ENCODE data around the gene KPNA3. TPM values are rescaled to one million over a fixed set of nuclear protein-coding genes. Genes with fewer than 3 reads are reported as not detected.

Gene KPNA3
- total RNA-seq, 1 donor, result 46.6 TPM

GRCh38 chr13:49789968-49790367, 2.5 kb downstream of the KPNA3 start:
- TF ChIP-seq CTCF (IDR thresholded peaks at IDR 0.05; ENCODE audit: insufficient read depth, low read length), result no peak
- no peak for DNase-seq (ENCODE audit: low read depth)
- H3K4me3 ChIP-seq (ENCODE audit: low read depth, low read length), result no peak overlapping the region

GRCh38 chr13:49786401-49787008, 6.0 kb downstream of the KPNA3 start:
- DNase-seq (ENCODE audit: low read depth), result no peak
- no peak for TF ChIP-seq CTCF (IDR thresholded peaks at IDR 0.05; ENCODE audit: insufficient read depth, low read length)
- H3K4me3 ChIP-seq (ENCODE audit: low read depth, low read length), result no peak overlapping the region

GRCh38 chr13:49784886-49785570, 7.5 kb downstream of the KPNA3 start:
- no peak for TF ChIP-seq CTCF (IDR thresholded peaks at IDR 0.05; ENCODE audit: insufficient read depth, low read length)
- no peak for DNase-seq (ENCODE audit: low read depth)
- H3K4me3 ChIP-seq (ENCODE audit: low read depth, low read length), result no peak overlapping the region

GRCh38 chr13:49783865-49784264, 8.6 kb downstream of the KPNA3 start:
- no peak for DNase-seq (ENCODE audit: low read depth)
- no peak overlapping the region for H3K4me3 ChIP-seq (ENCODE audit: low read depth, low read length)
- TF ChIP-seq CTCF (IDR thresholded peaks at IDR 0.05; ENCODE audit: insufficient read depth, low read length), result no peak

- no peak overlapping the region for H3K4me3 ChIP-seq (ENCODE audit: low read depth, low read length)
- TF ChIP-seq CTCF (IDR thresholded peaks at IDR 0.05; ENCODE audit: insufficient read depth, low read length), result no peak
- DNase-seq (ENCODE audit: low read depth), result no peak
Measured at GRCh38 chr13:49782784-49783183, 9.7 kb downstream of the KPNA3 start.

- H3K4me3 ChIP-seq (ENCODE audit: low read depth, low read length), result no peak overlapping the region
- no peak for DNase-seq (ENCODE audit: low read depth)
- no peak for TF ChIP-seq CTCF (IDR thresholded peaks at IDR 0.05; ENCODE audit: insufficient read depth, low read length)
Measured at GRCh38 chr13:49781806-49782205, 10.7 kb downstream of the KPNA3 start.

Measured in fibroblast of the aortic adventitia (primary cell).